Keratinocyte (primary cell): ENCODE measurements around the gene MBNL2.

ENCODE experiments used
- CTCF ChIP-seq, 3 experiments: IDR thresholded peaks in 1 of 3; conservative IDR thresholded peaks in 1 of 3; optimal IDR thresholded peaks in 1 of 3; 2 replicates in 2 of 3; 3 replicates in 1 of 3; pipeline versions ENCODE3 to v1.5.1; 2011; ENCODE audit warnings: low read length in 3 of 3, mild to moderate bottlenecking in 3 of 3, moderate library complexity in 2 of 3, control low read depth in 1 of 3, inconsistent platforms in 1 of 3; ENCODE audit not compliant: insufficient read depth in 2 of 3; ENCODE audit errors: extremely low read depth in 1 of 3
- EZH2 ChIP-seq: IDR thresholded peaks from one replicate; pipeline ENCODE4 v1.6.1; 2012; ENCODE audit warnings: inconsistent platforms, mild to moderate bottlenecking, low read length, moderate library complexity

DNA sequence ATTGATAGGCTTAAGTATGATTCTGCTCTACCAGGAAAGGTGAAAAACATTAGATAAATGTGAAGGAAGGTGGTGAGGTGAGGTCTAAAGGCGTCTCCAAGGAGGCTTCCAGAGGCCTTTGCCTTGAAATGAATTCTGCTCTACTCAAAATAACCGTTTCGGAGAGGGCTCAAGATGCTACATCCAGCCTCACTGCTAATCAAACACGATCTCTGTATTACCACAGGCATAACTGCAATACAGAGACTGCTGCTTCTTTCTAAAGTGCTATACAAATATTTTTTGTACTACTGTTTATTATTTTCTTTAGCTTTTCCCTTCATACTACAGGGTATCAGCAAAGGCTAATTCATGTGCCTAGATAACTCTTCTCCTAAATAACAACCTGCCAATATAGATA, 16.8 kb downstream of the MBNL2 start:
- TF ChIP-seq CTCF (optimal IDR thresholded peaks at IDR 0.05 in 1 of 3, IDR thresholded peaks at IDR 0.05 in 1 of 3, conservative IDR thresholded peaks at IDR 0.05 in 1 of 3; ENCODE audit: extremely low read depth in 1 of 3, insufficient read depth in 2 of 3, low read length in 3 of 3) (no peak), EZH2 (no peak)
